ENCODE results near the gene CYB5R4. TPM values are rescaled to one million over a fixed set of nuclear protein-coding genes. Genes with fewer than 3 reads are reported as not detected.

The CYB5R4 gene
- total RNA-seq, 4 donors from 2014 or later = 4.2 to 13.1 (median 8.3) TPM

GRCh38 chr6:83974409-83975050 is 115.0 kb downstream of the CYB5R4 start:
- no peaks in the 10 kb centered on the region for H3K27me3 ChIP-seq
- TF ChIP-seq EP300 (IDR thresholded peaks at IDR 0.05) (no peak), CTCF (IDR thresholded peaks at IDR 0.05) (no peak), POLR2A (IDR thresholded peaks at IDR 0.05) (no peak)
- DNase-seq (ENCODE audit: low spot score in 2 of 2) = no peak
- no peaks in the 10 kb centered on the region for H3K36me3 ChIP-seq
- H3K4me1 ChIP-seq = no peaks in the 10 kb centered on the region
- H3K4me3 ChIP-seq = no peak overlapping the region
- 57 to 79% methylated on average over 3 of the region's 3 CpGs for WGBS, 2 donors
- no peak overlapping the region for H3K27ac ChIP-seq
- peaks cover 0 to 3% (median 0%) of the 10 kb centered on the region in 4 donors for H3K9me3 ChIP-seq

- Histone ChIP-seq H3K4me3 (no peak overlapping the region), H3K36me3 (no peaks in the 10 kb centered on the region), H3K9me3 (peaks cover 0 to 6% (median 2%) of the 10 kb centered on the region in 4 donors), H3K4me1 (no peaks in the 10 kb centered on the region), H3K27me3 (no peaks in the 10 kb centered on the region), H3K27ac (no peak overlapping the region)
- no peak for TF ChIP-seq CTCF (IDR thresholded peaks at IDR 0.05)
- no peak for TF ChIP-seq EP300 (IDR thresholded peaks at IDR 0.05)
- no peak for TF ChIP-seq POLR2A (IDR thresholded peaks at IDR 0.05)
- DNase-seq (ENCODE audit: low spot score in 2 of 2) = no peak
- WGBS, 2 donors = 56 to 68% methylated on average over 5 of the region's 5 CpGs
Observed at GRCh38 chr6:83976037-83976755, 116.7 kb downstream of the CYB5R4 start.

- DNase-seq (ENCODE audit: low spot score in 2 of 2) = no peak
- WGBS, 2 donors = 90 to 93% methylated on average over 8 of the region's 8 CpGs
- Histone ChIP-seq H3K27ac (no peak overlapping the region), H3K36me3 (no peaks in the 10 kb centered on the region), H3K4me1 (no peaks in the 10 kb centered on the region), H3K4me3 (no peak overlapping the region), H3K27me3 (no peaks in the 10 kb centered on the region), H3K9me3 (peaks cover 0 to 6% (median 2%) of the 10 kb centered on the region in 4 donors)
- TF ChIP-seq POLR2A (IDR thresholded peaks at IDR 0.05) = no peak
- TF ChIP-seq CTCF (IDR thresholded peaks at IDR 0.05) = no peak
- no peak for TF ChIP-seq EP300 (IDR thresholded peaks at IDR 0.05)
Observed at GRCh38 chr6:83976871-83977270, 117.4 kb downstream of the CYB5R4 start.

GRCh38 chr6:83978324-83978734 is 118.8 kb downstream of the CYB5R4 start:
- DNase-seq (ENCODE audit: low spot score in 2 of 2) = no peak
- TF ChIP-seq POLR2A (IDR thresholded peaks at IDR 0.05) (no peak), EP300 (IDR thresholded peaks at IDR 0.05) (no peak)
- no peaks in the 10 kb centered on the region for H3K4me1 ChIP-seq
- H3K27me3 ChIP-seq = no peaks in the 10 kb centered on the region
- peaks cover 0 to 3% (median 0%) of the 10 kb centered on the region in 3 donors for H3K36me3 ChIP-seq
- 26 to 37% methylated on average over 1 of the region's 1 CpG for WGBS, 2 donors
- peaks cover 0 to 6% (median 2%) of the 10 kb centered on the region in 4 donors for H3K9me3 ChIP-seq
- H3K27ac ChIP-seq = no peak overlapping the region
- no peak overlapping the region for H3K4me3 ChIP-seq

GRCh38 chr6:83978997-83979396 is 119.5 kb downstream of the CYB5R4 start:
- Histone ChIP-seq H3K4me1 (no peaks in the 10 kb centered on the region), H3K27me3 (no peaks in the 10 kb centered on the region), H3K9me3 (peaks cover 0 to 6% (median 2%) of the 10 kb centered on the region in 4 donors), H3K36me3 (peaks cover 0 to 6% (median 0%) of the 10 kb centered on the region in 3 donors), H3K27ac (no peak overlapping the region), H3K4me3 (no peak overlapping the region)
- no peak for DNase-seq (ENCODE audit: low spot score in 2 of 2)
- TF ChIP-seq EP300 (IDR thresholded peaks at IDR 0.05) (no peak), CTCF (IDR thresholded peaks at IDR 0.05) (no peak), POLR2A (IDR thresholded peaks at IDR 0.05) (no peak)
- 70 to 72% methylated on average over 3 of the region's 3 CpGs for WGBS, 2 donors
